Large intestine (tissue), 12 donors: ENCODE measurements around the gene VPS13A. TPM values are rescaled to one million over a fixed set of nuclear protein-coding genes. Genes with fewer than 3 reads are reported as not detected.

Experiments used
- DNase-seq, 2 donors: peaks; one replicate each; pipeline versions ENCODE4 v3.0.0 to v3.0.0-alpha.2; 2013
- H3K27ac ChIP-seq: one replicate; pipeline ENCODE4 v1.5.1; 2013; ENCODE audit warnings: low read length
- H3K27me3 ChIP-seq: 2 replicates; pipeline ENCODE4 v1.6.1; 2013; ENCODE audit warnings: low read length; ENCODE audit not compliant: control insufficient read depth, insufficient read depth
- H3K36me3 ChIP-seq: 2 replicates; pipeline ENCODE4 v1.6.1; 2013; ENCODE audit warnings: low read length; ENCODE audit not compliant: control insufficient read depth, insufficient read depth
- H3K4me1 ChIP-seq: one replicate; pipeline ENCODE4 v1.6.1; 2013; ENCODE audit warnings: low read length; ENCODE audit not compliant: control insufficient read depth, insufficient read depth
- H3K4me3 ChIP-seq: one replicate; pipeline ENCODE4 v1.5.1; 2013; ENCODE audit warnings: low read length
- H3K9me3 ChIP-seq: one replicate; pipeline ENCODE4 v1.6.1; 2013; ENCODE audit warnings: mild to moderate bottlenecking, low read depth, low read length, moderate library complexity; ENCODE audit not compliant: control insufficient read depth
- WGBS: methylation state at CpG from one replicate; pipeline ENCODE4 v1.1.5; 2013; ENCODE audit warnings: low lambda C conversion rate; ENCODE audit not compliant: insufficient coverage; 5-methylcytosine and 5-hydroxymethylcytosine counted together
- long read RNA-seq, 11 donors: transcript quantifications; one replicate each; lab custom pipeline, GENCODE V29; 2026
- polyA plus RNA-seq: library from polyadenylated mRNA; unstranded; fragments of 120-200 nt; gene quantifications from one replicate; pipeline ENCODE4 v1.2.1, GENCODE V29; 2013

Gene VPS13A
- 56.0 TPM for polyA plus RNA-seq
- long read RNA-seq, donor 1, transcript VPS13A-211 (5 exons, 1,155 nt) = major isoform, 7 of 7 reads
- long read RNA-seq, donor 1, partial matches to known transcripts = 0 of 7 reads
- long read RNA-seq, donor 1, other reads (novel, unspliced or antisense) = 0 of 7 reads
- long read RNA-seq, donor 2, transcript VPS13A-211 (5 exons, 1,155 nt) = major isoform, 14 of 14 reads
- long read RNA-seq, donor 2, partial matches to known transcripts = 0 of 14 reads
- long read RNA-seq, donor 2, other reads (novel, unspliced or antisense) = 0 of 14 reads
- long read RNA-seq, donor 3 = 0 reads
- long read RNA-seq, donor 4 = 0 reads
- long read RNA-seq, donor 5, partial matches to known transcripts = 0 of 3 reads
- long read RNA-seq, donor 5, other reads (novel, unspliced or antisense) = 0 of 3 reads
- long read RNA-seq, donor 6, transcript VPS13A-211 (5 exons, 1,155 nt) = major isoform, 5 of 5 reads
- long read RNA-seq, donor 6, partial matches to known transcripts = 0 of 5 reads
- long read RNA-seq, donor 6, other reads (novel, unspliced or antisense) = 0 of 5 reads
- long read RNA-seq, donor 7 = 0 reads
- long read RNA-seq, donor 8, transcript VPS13A-211 (5 exons, 1,155 nt) = major isoform, 5 of 10 reads
- long read RNA-seq, donor 8, partial matches to known transcripts = 5 of 10 reads
- long read RNA-seq, donor 8, other reads (novel, unspliced or antisense) = 0 of 10 reads
- long read RNA-seq, donor 9, transcript VPS13A-211 (5 exons, 1,155 nt) = major isoform, 6 of 7 reads
- long read RNA-seq, donor 9, partial matches to known transcripts = 0 of 7 reads
- long read RNA-seq, donor 9, other reads (novel, unspliced or antisense) = 0 of 7 reads
- long read RNA-seq, donor 10, partial matches to known transcripts = 16 of 17 reads
- long read RNA-seq, donor 10, other reads (novel, unspliced or antisense) = 0 of 17 reads
- long read RNA-seq, donor 11, partial matches to known transcripts = 0 of 4 reads
- long read RNA-seq, donor 11, other reads (novel, unspliced or antisense) = 0 of 4 reads

DNA sequence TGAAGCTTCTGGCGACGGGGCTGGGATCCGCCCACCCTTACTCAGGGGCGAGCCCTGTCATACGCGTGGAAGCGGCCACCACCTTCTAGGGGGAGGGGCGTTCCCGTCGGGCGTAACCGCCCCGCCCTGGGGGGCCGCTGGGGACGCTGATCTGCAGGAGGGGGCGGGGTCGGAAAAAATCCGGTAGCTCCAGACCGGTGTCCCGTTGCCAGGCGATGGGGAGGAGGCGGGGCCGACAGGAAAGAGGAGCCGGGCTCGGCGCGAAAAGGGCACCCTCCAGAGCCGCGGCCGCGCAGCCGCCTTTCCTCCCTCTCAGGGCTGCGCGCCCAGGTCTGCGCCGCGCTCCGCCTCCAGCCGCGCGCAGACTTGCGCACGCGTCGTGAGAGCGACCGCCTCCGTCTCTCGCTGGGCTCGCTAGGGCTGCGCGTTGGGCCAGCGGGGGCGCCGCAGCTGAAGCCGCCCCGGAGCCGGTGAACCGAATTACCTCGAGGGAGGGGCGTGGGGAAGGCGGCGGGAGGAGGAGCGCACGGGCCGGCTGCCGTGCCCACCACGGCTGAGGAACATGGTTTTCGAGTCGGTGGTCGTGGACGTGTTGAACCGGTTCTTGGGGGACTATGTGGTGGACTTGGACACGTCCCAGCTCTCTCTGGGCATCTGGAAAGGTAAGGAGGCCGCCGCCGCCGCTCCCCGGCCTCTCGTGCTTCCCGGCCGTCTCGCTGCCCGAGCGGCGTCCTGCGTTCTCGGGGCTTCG, at the start of gene VPS13A:
TSS of gene VPS13A (plus strand) at position 392 of the 751 bp plus-strand sequence. CDS start at position 563, 171 bp downstream.
- Histone ChIP-seq H3K9me3 (no peaks in the 10 kb centered on the region), H3K27ac (peak within 1 kb of the TSS; percentile 85), H3K36me3 (no peaks in the 10 kb centered on the region), H3K27me3 (no peaks in the 10 kb centered on the region), H3K4me1 (peaks cover 5% of the 10 kb centered on the region), H3K4me3 (peak within 1 kb of the TSS; percentile 71)
- DNase-seq = peak; percentile 95 to 97
- no CpG with 5 or more reads among the region's 89 CpGs for WGBS

DNA sequence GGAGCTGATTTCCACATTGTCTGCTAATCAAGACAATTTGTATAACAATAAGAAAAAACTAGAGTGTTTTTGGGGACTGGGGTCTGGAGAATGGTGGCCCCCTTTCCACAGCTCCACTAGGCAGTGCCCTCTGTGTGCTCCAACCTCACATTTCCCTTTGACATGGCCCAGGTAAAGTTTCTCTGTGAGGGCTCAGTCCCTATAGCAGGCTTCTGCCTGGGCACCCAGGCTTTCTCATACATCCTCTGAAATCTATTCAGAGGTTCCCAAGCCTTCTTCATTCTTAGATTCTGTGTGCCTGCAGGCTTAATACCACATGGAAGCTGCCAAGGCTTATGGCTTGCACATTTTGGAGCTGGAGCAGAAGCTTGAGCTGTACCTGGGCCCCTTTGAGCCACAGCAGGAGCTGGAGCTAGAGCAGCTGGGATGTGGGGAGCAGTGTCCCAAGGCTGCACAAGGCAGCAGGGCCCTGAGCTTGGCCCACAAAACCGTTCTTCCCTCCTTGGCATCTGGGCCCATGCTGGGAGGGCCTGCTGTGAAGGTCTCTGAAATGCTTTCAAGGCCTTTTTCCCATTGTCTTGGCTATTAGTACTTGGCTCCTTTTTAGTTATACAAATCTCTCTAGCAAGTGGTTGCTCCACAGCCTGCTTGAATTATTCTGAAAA, 49.1 kb upstream of the VPS13A start:
- H3K4me1 ChIP-seq = no peaks in the 10 kb centered on the region
- no peaks in the 10 kb centered on the region for H3K9me3 ChIP-seq
- H3K4me3 ChIP-seq = no peak overlapping the region
- H3K27me3 ChIP-seq = no peaks in the 10 kb centered on the region
- H3K36me3 ChIP-seq = no peaks in the 10 kb centered on the region
- WGBS = no CpG with 5 or more reads among the region's 1 CpG
- no peak overlapping the region for H3K27ac ChIP-seq
- no peak for DNase-seq

DNA sequence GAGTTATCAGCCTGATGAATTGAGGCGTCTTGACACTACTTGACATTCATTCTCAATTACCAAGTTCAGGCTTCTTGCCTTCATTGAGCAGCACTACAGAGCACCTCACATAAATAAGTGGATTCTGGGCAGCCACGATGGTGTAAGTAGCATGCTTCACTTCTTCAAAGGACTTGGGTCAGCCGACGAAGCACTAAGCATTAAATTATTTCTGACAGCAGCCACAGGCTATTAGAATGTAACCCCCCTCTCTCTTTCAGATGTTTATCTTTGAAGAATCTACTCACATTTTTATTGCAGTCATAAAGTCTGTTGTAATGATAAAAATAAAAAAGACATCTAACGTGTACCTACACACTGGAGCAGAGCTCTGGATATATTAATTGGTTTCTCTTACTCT, 45.9 kb upstream of the VPS13A start:
- no peak for DNase-seq
- H3K4me3 ChIP-seq = no peak overlapping the region
- no peaks in the 10 kb centered on the region for H3K9me3 ChIP-seq
- H3K27me3 ChIP-seq = no peaks in the 10 kb centered on the region
- no peaks in the 10 kb centered on the region for H3K4me1 ChIP-seq
- no peak overlapping the region for H3K27ac ChIP-seq
- no peaks in the 10 kb centered on the region for H3K36me3 ChIP-seq
- no CpG with 5 or more reads among the region's 5 CpGs for WGBS

DNA sequence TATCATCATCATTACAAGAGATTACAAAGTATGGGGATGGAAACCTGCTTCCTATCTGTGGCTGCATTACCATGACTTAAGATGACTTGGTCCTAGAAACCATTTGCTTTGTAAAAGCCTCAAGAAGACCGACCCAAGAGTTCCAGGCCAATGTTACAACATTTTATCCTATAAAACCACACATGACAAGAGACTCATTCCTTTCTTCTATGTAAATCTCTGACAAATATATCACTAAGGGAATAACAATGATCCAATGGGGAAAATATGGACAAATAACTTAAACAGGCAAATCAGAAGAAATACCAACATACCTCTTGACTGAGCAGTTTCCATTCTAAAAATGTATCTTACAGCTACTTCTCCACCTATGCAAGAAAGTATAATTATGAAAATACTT, 44.3 kb upstream of the VPS13A start:
- Histone ChIP-seq H3K36me3 (no peaks in the 10 kb centered on the region), H3K27me3 (no peaks in the 10 kb centered on the region), H3K9me3 (no peaks in the 10 kb centered on the region), H3K4me1 (no peaks in the 10 kb centered on the region), H3K4me3 (no peak overlapping the region), H3K27ac (no peak overlapping the region)
- no peak for DNase-seq
- no CpG with 5 or more reads among the region's 1 CpG for WGBS

DNA sequence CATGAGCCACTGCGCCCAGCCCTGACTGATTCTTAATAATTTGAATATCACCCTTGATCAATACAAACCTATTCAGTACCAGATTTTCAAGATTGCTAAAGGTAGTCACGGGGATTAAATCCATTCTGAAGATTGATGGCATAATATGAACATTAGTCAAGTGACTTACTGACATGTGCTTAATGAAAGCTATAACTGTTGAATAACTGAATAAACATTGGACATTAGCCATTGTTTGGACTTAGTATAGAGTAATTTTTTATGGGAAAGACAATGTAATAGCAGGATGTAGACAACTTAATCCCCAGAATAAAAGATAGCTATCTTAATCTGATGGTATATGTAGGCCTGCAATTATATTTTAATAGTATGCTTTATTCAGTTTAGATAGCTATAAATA, 35.0 kb upstream of the VPS13A start:
- no peaks in the 10 kb centered on the region for H3K9me3 ChIP-seq
- H3K36me3 ChIP-seq = no peaks in the 10 kb centered on the region
- no peak overlapping the region for H3K4me3 ChIP-seq
- no peaks in the 10 kb centered on the region for H3K4me1 ChIP-seq
- no peak overlapping the region for H3K27ac ChIP-seq
- no peak for DNase-seq
- WGBS = 90% methylated on average over 2 of the region's 2 CpGs
- peaks cover 3% of the 10 kb centered on the region for H3K27me3 ChIP-seq

DNA sequence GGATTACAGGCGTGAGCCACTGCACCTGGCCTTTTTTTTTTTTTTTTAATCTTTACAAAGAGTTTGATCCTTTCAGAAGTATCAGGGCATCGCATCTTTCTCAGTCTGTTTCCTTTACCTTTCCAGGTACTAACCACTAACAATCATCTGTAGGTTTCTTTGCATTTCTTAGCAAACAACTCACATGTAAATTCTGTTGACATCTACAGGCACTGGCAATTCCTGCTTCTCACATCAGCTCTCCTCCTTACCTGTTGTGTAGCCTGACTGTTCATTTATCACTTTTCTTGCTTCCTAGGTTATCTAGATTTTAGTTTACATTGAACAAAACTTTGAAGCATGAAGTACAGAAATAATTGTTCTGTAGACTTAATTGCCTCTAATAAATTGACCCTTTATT, 27.5 kb upstream of the VPS13A start:
- Histone ChIP-seq H3K27me3 (no peaks in the 10 kb centered on the region), H3K4me1 (no peaks in the 10 kb centered on the region), H3K9me3 (no peaks in the 10 kb centered on the region), H3K27ac (no peak overlapping the region), H3K4me3 (no peak overlapping the region), H3K36me3 (no peaks in the 10 kb centered on the region)
- WGBS = no CpG with 5 or more reads among the region's 2 CpGs
- DNase-seq = no peak

DNA sequence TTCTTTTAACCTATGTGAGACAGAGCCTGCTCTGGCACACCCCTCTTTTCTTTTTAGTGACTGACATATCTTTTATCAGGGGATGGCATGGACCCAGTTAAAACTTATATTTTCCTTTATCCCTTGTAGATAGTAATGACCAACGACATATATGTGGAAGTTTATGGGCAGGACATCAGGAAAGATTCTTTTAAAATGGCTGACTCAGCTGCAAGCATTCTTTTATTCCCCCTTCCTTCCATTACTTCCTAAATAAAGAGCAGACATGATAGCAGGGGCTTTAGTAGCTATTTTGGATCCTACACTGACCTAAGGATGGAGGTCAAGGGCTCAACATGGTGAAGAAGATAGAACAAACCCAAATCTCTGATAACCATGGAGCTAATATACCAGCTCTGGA, 25.0 kb upstream of the VPS13A start:
- Histone ChIP-seq H3K27me3 (no peaks in the 10 kb centered on the region), H3K4me3 (no peak overlapping the region), H3K27ac (no peak overlapping the region), H3K9me3 (no peaks in the 10 kb centered on the region), H3K4me1 (no peaks in the 10 kb centered on the region), H3K36me3 (no peaks in the 10 kb centered on the region)
- WGBS = 40% methylated on average over 1 of the region's 1 CpG
- no peak for DNase-seq

DNA sequence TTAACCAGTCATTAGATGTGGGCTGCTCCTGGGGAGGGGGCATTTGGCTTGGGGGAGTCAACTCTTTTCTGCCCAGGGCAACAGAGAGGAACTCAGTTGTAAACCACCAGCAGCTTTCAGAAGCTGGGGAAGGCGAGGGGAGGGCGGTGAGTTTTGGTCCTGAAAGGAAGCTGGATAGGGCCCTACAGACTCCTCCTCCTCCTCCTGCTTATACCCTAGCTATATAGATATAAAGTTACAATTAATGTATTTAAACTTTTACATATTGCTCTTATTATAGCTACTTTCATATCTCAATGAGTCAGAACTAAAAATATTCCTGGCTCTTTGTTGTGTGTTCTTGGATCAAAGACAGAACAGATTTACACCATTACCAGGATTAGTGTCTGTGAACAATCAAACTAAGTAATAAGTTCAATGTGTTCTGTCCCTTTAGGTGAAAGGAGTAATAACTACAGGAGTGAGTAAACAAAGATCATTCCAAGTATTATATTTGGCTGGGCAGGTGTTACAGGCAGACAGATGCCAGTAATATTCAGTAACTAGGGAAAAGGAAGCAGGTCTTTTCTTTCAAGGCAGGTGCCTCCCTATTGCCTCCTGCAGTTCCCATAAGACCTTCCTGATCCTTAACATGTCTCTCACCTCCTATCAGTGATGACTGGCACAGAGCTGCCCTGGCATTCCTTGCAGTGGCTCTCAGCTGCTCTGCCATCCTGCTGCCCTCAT, 20.5 kb upstream of the VPS13A start:
- H3K27me3 ChIP-seq = no peaks in the 10 kb centered on the region
- H3K36me3 ChIP-seq = no peaks in the 10 kb centered on the region
- no peaks in the 10 kb centered on the region for H3K9me3 ChIP-seq
- H3K4me3 ChIP-seq = no peak overlapping the region
- WGBS = no CpG with 5 or more reads among the region's 2 CpGs
- H3K4me1 ChIP-seq = no peaks in the 10 kb centered on the region
- no peak overlapping the region for H3K27ac ChIP-seq
- no peak for DNase-seq

DNA sequence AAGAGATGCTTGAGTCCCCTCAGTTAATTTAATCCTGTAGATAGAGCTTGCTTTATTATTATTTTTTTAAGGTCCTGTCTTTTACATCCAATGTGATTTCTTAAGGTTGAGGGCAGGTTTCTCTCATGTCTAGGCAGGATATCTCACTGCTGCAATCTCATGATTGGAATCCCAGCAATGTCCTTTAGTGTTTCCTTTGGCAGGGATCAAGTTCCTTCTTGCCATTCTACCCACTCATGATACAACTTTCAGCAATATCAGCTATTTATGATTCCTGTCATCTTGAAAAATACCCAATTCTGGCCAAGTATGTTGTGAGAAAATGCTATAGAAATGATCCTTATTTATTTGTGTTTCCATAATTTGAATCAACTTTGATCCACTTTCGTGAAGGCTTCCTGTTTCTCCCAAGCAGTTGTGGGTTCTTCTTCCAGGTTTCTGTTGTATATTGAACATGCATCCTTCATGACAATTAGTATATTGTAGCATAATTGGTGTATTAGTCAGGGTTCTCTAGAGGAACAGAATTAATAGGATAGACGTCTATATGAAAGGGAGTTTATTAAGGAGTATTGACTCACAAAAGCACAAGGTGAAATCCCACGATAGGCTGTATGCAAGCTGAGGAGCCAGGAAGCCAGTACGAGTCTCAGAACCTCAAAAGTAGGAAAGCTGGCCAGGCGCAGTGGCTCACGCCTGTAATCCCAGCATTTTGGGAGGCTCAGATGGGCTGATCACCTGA, 18.4 kb upstream of the VPS13A start:
- Histone ChIP-seq H3K4me1 (no peaks in the 10 kb centered on the region), H3K27me3 (no peaks in the 10 kb centered on the region), H3K9me3 (no peaks in the 10 kb centered on the region), H3K36me3 (no peaks in the 10 kb centered on the region), H3K27ac (no peak overlapping the region), H3K4me3 (no peak overlapping the region)
- WGBS = no CpG with 5 or more reads among the region's 6 CpGs
- DNase-seq = no peak
